Body of pancreas (tissue), 4 donors: Measurements from ENCODE around the gene PBX1. TPM values are rescaled to one million over a fixed set of nuclear protein-coding genes. Genes with fewer than 3 reads are reported as not detected.

ENCODE experiments used
- ATAC-seq: fragments of 150-250 bp; one replicate; pipeline ENCODE4 v1.9.1; 2016
- DNase-seq, 4 donors: peaks; one replicate each; pipeline ENCODE4 v3.0.0-alpha.2; 2019
- H3K27ac ChIP-seq, 4 donors: fragments of 200-600 bp; sonication (generic); 1 replicate in 3 of 4; 2 replicates in 1 of 4; pipeline versions ENCODE4 v1.5.1 to v1.6.1; 2016 to 2019; ENCODE audit warnings: mild to moderate bottlenecking in 1 of 4, mixed read lengths in 1 of 4, moderate library complexity in 1 of 4
- H3K27me3 ChIP-seq, 2 donors: fragments of 200-600 bp; sonication (generic); one replicate each; pipeline ENCODE4 v1.6.0; 2016; ENCODE audit warnings: mild to moderate bottlenecking in 1 of 2
- H3K36me3 ChIP-seq, 2 donors: fragments of 200-600 bp; sonication (generic); replicated peaks in 1 of 2; 2 replicates each; pipeline ENCODE4 v1.5.1; 2016; ENCODE audit warnings: low read depth in 2 of 2; ENCODE audit not compliant: insufficient read depth in 1 of 2
- H3K4me1 ChIP-seq: fragments of 200-600 bp; sonication (generic); one replicate; pipeline ENCODE4 v1.6.0; 2016
- H3K4me3 ChIP-seq, 2 donors: fragments of 200-600 bp; sonication (generic); 1 replicate in 1 of 2; 2 replicates in 1 of 2; pipeline ENCODE4 v1.5.1; 2016 to 2019
- H3K9me3 ChIP-seq, 3 donors: fragments of 200-600 bp; sonication (generic); 1 replicate in 2 of 3; 2 replicates in 1 of 3; pipeline ENCODE4 v1.5.1; 2016
- POLR2A ChIP-seq, 3 donors: fragments of 450-650 bp; IDR thresholded peaks; one replicate each; pipeline ENCODE4 v1.6.1; 2016; ENCODE audit warnings: antibody characterized with exemption in 3 of 3, mild to moderate bottlenecking in 2 of 3
- WGBS, 2 donors: methylation state at CpG; one replicate each; pipeline ENCODE4 v1.1.5; 2017; 5-methylcytosine and 5-hydroxymethylcytosine counted together
- intact Hi-C: fragments of 100-400 bp; cut with DNase I; formaldehyde crosslinking; loops from one replicate; pipeline ENCODE4 v1.15.1; 2023
- total RNA-seq, 2 donors: library from RNA; depleted of rRNA; stranded (reverse); fragments of >200 nt; gene quantifications; one replicate each; pipeline ENCODE4 v1.1.0, GENCODE V29; 2016
- TF ChIP-seq, protein P1 (sequence below), 7 experiments: fragments of 450-650 bp in 4 of 7; fragments of 200-600 bp in 3 of 7; sonication (generic) in 3 of 7; IDR thresholded peaks; one replicate each; pipeline ENCODE4 v1.5.1; 2016 to 2019; ENCODE audit warnings: antibody characterized with exemption in 7 of 7

PBX1 gene
- total RNA-seq, 2 donors from 2014 or later, result 83.1 to 111 TPM

DNA sequence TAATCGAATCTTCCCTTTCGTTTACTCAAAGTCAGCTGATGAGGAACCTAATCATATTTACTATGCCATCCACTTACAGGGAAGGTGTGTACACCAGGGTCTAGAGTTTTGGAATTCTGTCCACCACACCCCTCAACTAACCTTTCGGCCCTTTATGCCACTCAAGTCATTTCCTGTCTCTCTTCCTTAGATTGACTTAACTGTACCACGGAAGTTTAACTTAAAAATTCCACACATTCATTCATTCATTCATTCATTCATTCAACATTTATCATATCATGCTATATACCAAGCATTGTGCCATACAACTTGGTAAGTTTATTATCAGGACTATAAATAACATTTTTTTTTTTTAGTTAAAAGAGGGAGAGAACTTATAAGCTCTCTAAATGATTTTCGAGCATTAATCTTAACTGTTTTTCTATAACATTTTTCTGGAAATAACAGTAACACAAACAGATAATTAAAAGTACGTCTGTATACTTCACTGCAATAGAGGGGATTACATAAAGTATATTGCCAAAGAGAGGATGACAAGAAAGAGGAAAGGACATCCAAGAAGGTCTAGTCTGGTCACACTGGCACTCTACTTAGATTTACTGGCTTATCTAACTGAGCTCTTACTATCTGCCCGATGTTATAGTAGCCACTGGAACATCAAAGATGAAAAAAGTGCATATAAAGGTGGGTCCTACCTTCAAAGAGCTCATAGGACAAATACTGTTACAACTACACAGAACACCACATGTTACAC is 243.7 kb downstream of the PBX1 start:
- Histone ChIP-seq H3K36me3 (peaks cover 0 to 10% of the 10 kb centered on the region in 2 donors), H3K4me1 (peaks cover 35% of the 10 kb centered on the region), H3K9me3 (no peaks in the 10 kb centered on the region), H3K27me3 (no peaks in the 10 kb centered on the region), H3K4me3 (no peak overlapping the region), H3K27ac (no peak overlapping the region)
- 67 to 72% methylated on average over 7 of the region's 7 CpGs for WGBS, 2 donors
- ATAC-seq (no peak), DNase-seq (no peak)
- intact Hi-C loops, result no loop called here
- no peak for TF ChIP-seq POLR2A (IDR thresholded peaks at IDR 0.05)
- TF ChIP-seq, protein P1, sequence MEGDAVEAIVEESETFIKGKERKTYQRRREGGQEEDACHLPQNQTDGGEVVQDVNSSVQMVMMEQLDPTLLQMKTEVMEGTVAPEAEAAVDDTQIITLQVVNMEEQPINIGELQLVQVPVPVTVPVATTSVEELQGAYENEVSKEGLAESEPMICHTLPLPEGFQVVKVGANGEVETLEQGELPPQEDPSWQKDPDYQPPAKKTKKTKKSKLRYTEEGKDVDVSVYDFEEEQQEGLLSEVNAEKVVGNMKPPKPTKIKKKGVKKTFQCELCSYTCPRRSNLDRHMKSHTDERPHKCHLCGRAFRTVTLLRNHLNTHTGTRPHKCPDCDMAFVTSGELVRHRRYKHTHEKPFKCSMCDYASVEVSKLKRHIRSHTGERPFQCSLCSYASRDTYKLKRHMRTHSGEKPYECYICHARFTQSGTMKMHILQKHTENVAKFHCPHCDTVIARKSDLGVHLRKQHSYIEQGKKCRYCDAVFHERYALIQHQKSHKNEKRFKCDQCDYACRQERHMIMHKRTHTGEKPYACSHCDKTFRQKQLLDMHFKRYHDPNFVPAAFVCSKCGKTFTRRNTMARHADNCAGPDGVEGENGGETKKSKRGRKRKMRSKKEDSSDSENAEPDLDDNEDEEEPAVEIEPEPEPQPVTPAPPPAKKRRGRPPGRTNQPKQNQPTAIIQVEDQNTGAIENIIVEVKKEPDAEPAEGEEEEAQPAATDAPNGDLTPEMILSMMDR (IDR thresholded peaks at IDR 0.05), result no peak

DNA sequence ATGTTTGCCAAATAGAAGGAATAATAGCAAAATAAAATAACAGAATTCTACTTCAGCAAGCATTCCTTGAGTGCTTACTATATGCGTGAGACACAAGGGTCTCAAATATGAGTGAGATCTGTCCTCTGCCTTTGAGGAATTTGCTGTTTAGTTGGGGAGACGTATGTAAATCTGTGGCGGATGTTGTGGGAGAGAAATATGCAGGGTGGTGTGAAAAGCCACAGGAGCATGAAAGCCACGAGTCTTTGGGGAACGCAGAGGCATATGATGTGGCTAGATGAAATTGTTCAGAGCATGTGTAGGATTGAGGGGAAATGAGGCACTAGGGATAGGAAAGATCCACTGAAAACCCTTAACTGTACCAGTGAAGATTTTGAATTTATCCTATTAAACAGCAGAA is 244.4 kb downstream of the PBX1 start:
- no peak for DNase-seq
- WGBS, 2 donors, result 82 to 87% methylated on average over 5 of the region's 5 CpGs
- Histone ChIP-seq H3K4me3 (no peak overlapping the region), H3K27ac (no peak overlapping the region), H3K27me3 (no peaks in the 10 kb centered on the region), H3K36me3 (peaks cover 0 to 10% of the 10 kb centered on the region in 2 donors), H3K4me1 (peaks cover 35% of the 10 kb centered on the region), H3K9me3 (no peaks in the 10 kb centered on the region)
- TF ChIP-seq, protein P1 (IDR thresholded peaks at IDR 0.05), result no peak
- no peak for TF ChIP-seq POLR2A (IDR thresholded peaks at IDR 0.05)
- no peak for ATAC-seq
- intact Hi-C loops, result no loop called here

DNA sequence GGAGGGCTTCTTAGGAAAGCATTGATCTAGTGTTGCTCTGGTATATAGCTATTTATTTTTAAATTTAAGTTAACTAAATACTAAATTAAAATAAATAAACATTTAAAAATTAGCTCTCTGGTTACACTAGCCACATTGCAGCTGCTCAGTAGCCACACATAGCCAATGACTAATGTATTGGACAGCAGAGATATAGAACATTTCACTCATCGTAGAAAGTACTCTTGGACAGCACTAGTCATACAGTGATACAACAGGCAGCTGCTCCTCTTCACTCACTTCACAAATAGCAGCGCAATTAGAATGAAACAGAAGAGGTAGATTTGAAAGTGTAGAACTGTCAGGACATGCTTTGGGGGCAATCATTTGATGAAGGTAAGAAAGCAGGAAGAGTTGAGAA is 245.4 kb downstream of the PBX1 start:
- no peak for ATAC-seq
- no peak for DNase-seq
- 83 to 91% methylated on average over 2 of the region's 2 CpGs for WGBS, 2 donors

DNA sequence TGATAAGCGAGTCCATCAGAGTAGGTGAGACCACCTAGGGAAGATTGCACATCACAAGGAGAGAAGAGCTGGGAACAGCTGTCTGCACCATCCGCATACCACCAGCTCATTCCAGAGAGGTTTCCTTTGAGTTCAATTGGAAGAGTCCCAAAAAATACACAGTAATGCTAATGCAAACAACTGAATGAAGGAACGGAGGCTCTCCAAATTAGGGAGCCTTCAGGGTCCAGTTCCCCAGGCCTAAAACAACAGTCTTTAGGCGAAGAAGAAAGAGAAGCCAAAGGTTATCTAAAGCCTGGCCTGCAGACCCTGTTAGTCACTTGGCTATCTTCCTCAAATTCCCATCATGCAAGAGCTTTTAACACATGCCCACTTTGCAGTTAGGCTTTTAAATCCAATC is 246.4 kb downstream of the PBX1 start:
- WGBS, 2 donors, result 68 to 69% methylated on average over 4 of the region's 4 CpGs
- peak overlapping the region in 2 of 4 donors; percentile 21 to 27 for H3K27ac ChIP-seq
- no peak for ATAC-seq
- H3K9me3 ChIP-seq, result no peaks in the 10 kb centered on the region
- peaks cover 0 to 6% of the 10 kb centered on the region in 2 donors for H3K36me3 ChIP-seq
- H3K4me3 ChIP-seq, result no peak overlapping the region
- DNase-seq, result no peak
- intact Hi-C loops, result no loop called here
- no peaks in the 10 kb centered on the region for H3K27me3 ChIP-seq
- H3K4me1 ChIP-seq, result peaks cover 35% of the 10 kb centered on the region
- TF ChIP-seq, protein P1 (IDR thresholded peaks at IDR 0.05), result no peak
- TF ChIP-seq POLR2A (IDR thresholded peaks at IDR 0.05), result no peak

More for the DNA sequence above, 245.4 kb downstream of the PBX1 start:
- Histone ChIP-seq H3K27me3 (no peaks in the 10 kb centered on the region), H3K27ac (no peak overlapping the region), H3K9me3 (no peaks in the 10 kb centered on the region), H3K36me3 (peaks cover 0 to 14% of the 10 kb centered on the region in 2 donors), H3K4me1 (peaks cover 35% of the 10 kb centered on the region), H3K4me3 (no peak overlapping the region)
- intact Hi-C loops, result no loop called here
- TF ChIP-seq, protein P1 (IDR thresholded peaks at IDR 0.05), result no peak
- TF ChIP-seq POLR2A (IDR thresholded peaks at IDR 0.05), result no peak

DNA sequence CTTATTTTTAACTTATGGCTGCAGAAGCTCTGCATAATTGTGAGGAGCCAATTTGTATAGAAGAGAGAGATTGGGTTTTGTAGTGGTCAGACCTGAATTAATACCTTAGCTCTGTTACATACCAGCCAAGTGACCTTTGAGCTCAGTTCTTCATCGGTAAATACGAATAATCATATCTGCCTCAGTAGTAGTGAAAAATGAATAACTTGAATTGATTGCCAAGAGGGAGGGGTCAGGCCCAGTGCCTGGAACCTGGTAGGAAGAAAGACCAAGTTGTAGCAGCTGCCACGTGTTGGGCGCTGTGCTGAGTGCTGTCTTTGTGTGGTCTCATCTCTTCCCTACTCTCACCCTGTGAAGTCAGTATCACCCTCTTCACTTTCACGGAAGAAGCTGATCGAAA is 247.5 kb downstream of the PBX1 start:
- DNase-seq (peak; percentile 45 to 79 (median 66)), ATAC-seq (peak; percentile 78)
- Histone ChIP-seq H3K4me3 (no peak overlapping the region), H3K36me3 (peaks cover 0 to 6% of the 10 kb centered on the region in 2 donors), H3K9me3 (no peaks in the 10 kb centered on the region), H3K27ac (peak overlapping the region in 3 of 4 donors; percentile 14 to 35 (median 27)), H3K4me1 (peaks cover 27% of the 10 kb centered on the region), H3K27me3 (no peaks in the 10 kb centered on the region)
- TF ChIP-seq POLR2A (IDR thresholded peaks at IDR 0.05), result no peak
- TF ChIP-seq, protein P1 (IDR thresholded peaks at IDR 0.05), result no peak
- 28 to 43% methylated on average over 6 of the region's 6 CpGs for WGBS, 2 donors
- intact Hi-C loops, result no loop called here
